A549 (cell line): ENCODE measurements around the gene FAM181A.

Experiments used
- CTCF ChIP-seq: fragments of >200 bp; sonication (Bioruptor Twin); formaldehyde crosslinking; IDR thresholded peaks from 3 replicates; pipeline ENCODE4 v1.5.1; 2016
- EP300 ChIP-seq, 2 experiments: fragments of >200 bp; sonication (Bioruptor Twin); formaldehyde crosslinking; IDR thresholded peaks; 2 replicates in 1 of 2; 3 replicates in 1 of 2; pipeline ENCODE4 v1.6.1; 2016 to 2017
- SMC3 ChIP-seq: fragments of >200 bp; sonication (Bioruptor Twin); formaldehyde crosslinking; IDR thresholded peaks from 3 replicates; pipeline ENCODE4 v1.6.1; 2018; ENCODE audit warnings: inconsistent platforms
- USF2 ChIP-seq: fragments of 450-650 bp; IDR thresholded peaks from 2 replicates; pipeline ENCODE4 v1.6.1; 2014; ENCODE audit warnings: antibody characterized with exemption

GRCh38 chr14:93909429-93910128 lies 17.6 kb upstream of the FAM181A start:
- no peak for TF ChIP-seq EP300 (IDR thresholded peaks at IDR 0.05)
- TF ChIP-seq CTCF: no peak
- TF ChIP-seq USF2: no peak
- TF ChIP-seq SMC3: no peak
